HG03196 (cell line): ENCODE data around the gene PTPN22.

Experiments
- ATAC-seq: cut with Tn5 transposase; IDR thresholded peaks from one replicate; pipeline ENCODE4 v1.9.1; 2021; ENCODE audit not compliant: unreplicated experiment

Gene PTPN22

DNA sequence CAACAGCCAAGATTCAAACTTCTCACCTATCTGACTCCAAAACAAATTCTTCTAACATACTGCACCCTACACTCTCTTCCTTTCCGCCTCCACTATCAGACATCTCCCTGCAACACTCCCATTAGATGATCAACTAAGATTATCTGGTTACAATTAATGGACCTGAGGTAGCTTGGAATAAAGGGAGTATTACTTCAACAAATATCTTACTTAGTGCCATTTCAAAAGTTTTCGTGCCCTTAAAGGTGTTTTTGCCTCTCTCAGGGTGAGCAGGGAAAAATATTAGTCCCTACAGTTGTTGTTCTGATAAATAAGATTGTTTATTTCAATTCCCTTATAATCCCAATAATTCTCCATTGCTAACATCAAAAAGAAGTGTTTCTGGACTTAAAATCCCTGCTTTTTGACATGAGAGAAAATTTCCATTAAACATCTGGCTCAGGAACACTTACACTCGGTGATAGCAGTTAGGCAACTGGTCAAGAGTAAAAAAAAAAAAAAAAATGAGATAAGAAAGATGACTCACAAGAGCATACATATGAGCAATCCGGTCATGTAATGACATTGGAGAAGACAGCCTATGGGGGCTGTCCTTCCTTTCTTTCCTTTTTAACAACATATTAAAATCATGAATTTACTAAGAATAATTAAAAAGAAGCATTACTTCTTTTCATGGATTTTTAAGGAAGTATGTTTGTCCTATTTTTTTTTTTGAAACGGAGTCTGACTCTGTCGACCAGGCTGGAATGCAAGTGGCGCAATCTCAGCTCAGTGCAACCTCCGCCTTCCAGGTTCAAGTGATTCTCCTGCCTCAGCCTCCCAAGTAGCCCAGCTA, 66.9 kb downstream of the PTPN22 start:
- ATAC-seq, result no peak

DNA sequence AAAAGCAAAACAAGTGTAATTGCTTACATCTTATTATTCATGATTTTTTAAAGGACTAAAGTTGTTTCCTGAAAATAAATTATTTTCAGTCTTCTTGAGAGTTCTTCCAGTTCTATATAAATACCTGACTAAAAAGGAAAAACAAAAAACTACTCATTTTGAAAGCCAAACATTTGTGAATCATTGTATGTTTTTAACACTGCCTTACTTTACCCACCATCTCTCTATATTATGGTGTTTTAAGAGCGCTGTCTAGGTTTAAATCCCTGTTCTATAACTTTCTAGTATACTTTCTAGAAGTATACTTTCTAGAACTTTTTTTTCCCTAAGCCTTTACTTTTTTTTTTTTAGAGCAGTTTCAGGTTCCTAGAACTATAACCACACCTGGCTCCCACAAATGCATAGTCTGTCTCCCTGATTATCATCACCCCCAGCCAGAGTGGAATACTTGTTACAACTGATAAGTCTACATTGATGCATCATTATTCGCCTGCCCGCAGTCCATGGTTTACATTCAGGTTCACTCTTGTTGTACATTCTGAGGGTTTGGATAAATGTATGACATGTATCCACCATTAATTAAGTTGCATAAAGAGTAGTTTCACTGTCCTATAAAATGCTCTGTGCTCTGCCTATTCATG, 69.0 kb downstream of the PTPN22 start:
- no peak for ATAC-seq

DNA sequence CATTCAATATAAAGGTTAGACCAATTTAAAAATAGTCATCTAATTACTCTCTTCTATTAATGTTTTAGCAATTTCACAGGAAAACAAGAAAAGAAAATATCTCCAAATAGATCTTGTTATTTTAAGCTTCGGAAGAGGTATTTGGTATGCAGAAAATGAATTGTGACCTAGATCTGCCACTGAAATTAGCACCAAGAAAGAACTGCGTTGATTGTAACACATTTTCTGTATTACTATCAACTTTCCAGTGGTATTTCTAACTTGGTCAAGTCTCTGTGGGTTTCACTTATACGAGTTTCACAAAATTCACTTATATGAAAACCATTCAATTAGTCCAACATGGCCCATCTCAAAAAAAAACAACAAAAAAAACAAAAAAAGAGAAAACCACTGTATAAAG, 71.0 kb downstream of the PTPN22 start:
- no peak for ATAC-seq

DNA sequence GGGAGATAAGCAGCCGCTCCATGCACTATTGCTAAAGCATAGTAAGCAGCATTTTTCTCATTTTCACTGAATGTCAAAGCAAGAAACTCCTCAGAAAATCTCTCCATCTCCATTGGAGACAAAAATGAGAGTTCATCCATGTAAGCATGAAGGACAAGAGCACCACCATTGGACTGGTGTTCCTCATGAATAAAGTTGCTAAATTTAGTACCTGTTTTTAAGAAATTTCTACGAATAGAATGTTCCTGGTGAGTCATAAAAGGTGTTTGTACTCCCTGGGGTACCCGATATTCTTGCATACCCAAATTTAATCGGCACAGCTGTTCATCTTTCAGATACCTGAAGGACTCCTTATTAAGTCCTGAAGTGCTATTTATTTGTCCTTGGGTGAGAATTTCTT, 74.0 kb downstream of the PTPN22 start:
- ATAC-seq, result no peak

DNA sequence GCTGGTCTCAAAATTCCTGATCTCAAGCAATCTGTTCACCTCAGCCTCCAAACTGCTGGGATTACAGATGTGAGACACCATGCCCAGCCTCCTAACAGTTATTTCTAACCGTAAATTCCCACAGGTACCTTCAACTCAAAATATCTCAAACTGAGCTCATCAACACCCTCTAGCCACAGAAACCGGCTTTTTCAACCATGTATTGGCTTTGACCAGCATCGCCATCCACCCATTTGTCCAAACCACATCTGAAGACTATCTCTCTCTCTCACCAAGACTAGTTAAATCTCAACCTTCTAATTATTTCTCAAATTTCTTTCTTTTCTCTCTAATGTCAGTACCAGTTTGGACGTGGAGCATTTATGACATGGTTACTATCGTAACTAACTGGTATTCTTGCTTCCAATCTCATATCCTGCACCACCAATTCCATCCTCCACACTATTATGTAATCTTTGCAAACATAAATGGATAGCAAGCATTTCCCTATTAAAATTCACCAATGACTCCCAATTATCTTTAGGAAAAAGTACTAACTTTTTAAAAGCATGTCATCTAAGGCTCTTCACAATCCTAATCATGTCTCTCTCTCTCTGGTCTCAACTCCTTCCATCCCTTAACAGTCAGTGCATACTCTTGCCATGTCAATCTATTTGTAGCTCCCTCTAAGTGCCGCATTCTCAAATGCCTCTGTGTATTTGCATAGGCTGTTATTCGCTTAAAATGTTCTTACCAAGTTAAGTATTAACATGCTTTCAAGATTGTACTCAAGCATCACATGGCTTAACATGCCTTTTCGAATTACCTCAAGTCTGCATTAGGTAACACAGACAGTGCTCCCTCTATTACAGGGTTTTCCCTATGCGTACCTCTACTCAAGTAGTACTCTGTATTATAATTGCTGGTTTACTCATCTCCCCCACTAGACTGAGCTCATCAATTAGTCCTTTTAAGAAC, 77.4 kb downstream of the PTPN22 start:
- peak; percentile 58 for ATAC-seq

DNA sequence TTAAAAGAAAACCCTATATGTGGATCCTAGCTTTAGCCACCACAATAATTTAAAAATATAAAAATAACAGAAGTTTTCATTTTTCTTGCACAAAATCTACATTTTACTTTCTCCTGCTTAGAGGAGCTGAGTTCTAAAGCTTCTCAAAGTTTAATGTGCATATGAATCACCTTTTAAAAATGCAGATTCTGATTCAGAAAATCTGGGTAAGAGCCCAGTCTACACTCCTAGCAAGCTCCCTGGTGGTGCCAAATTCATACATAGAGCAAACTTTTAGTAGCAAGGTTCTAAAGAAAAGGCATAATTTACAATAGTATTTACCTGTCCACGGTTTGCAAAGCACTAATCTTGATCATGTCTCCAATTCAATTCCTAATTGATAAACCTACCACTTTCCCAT, 78.5 kb downstream of the PTPN22 start:
- no peak for ATAC-seq

DNA sequence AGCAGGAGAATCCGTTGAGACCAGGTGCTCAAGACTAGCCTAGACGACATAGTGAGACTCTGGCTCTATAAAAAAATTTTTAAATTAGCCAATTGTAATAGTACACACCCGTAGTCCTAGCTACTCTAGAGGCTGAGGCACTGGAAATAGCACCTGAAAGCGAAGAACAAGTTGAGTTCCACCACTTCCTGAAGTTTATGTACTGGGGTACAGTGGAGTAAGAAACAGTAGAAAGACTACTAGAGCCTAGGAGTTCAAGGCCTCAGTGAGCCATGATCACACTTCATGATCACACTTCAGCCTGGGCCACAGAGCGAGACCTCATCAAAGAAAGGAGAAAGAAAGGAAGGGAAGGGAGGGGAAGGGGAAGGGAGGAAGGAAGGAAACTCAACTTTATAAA, 79.0 kb downstream of the PTPN22 start:
- no peak for ATAC-seq

DNA sequence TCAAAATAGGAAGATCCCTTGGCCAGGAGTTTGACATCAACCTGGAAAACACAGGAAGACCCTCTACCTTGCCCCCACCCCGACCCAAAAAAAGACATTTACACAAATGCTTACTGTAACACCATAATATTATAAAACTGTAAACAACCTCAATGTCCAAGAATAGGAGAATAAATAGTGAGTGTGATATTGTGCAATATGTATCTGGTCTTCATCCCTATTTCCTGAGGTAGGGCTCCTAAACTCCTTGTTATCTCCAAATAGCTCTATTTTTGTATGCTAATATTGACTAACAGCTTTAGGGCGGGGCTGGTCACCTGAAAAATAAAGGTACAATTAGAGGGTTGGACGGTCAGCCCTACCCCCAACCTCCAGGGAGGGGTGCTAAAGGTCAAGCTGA, 82.7 kb downstream of the PTPN22 start:
- ATAC-seq, result no peak

DNA sequence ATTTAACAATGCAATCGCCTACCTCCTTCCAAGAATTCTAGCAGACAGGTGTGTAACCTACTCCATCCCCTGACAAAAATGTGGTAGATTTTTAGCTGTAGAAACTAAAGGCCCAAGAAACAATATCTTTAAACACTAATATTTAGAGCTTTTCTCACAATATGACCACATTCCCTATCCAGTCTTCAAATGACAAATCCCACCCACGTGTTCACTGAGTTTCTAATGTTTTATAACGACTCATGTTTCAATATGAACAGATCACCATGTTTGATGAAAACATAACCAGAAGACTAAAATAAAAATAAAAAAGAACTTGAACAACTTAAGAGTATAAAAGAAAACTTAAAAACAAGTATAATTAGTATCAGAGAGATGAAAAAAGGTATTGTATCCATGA, 83.8 kb downstream of the PTPN22 start:
- no peak for ATAC-seq

DNA sequence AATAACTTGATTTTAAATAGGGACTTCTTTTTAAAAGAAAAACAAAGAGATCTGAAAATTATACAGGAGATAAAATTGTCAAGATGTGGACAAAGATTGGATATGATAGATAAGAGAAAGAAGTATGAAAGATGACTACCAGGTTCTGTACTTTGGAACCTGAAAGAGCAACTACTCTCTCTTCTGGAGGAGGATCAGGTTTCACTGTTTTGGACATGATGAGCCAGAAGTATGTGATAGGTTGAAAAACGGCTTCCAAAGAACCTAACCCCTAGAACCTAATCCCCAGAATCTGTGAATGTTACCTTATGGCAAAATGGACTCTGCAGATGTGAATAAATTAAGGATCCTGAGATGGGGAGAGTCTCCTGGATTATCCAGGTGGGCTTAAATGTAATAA, 85.4 kb downstream of the PTPN22 start:
- ATAC-seq, result no peak

DNA sequence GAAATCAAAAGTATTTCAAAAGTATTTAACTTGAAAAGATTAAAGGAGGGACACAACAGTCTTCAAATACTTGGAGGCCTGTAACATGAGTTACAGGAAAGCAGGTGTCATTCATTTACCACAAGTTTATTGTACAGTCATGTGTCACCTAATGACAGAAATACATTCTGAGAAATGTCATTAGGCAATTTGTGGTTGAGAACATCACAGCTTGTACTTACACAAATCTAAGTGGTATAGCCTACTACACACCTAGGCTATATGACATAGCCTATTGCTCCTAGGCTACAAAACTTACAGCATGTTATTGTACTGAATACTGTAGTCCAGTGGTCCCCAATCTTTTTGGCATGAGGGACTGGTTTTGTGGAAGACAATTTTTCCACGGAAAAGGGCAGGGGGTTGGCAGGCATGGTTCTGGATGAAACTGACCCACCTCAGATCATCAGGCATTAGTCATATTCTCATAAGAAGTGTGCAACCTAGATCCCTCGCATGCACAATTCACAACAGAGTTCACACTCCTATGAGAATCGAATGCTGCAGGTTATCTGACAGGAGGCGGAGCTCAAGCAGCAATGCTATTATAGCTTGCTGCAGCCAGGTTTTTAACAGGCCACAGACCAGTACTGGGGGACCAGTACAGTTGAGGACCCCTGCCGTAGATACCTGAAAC, 87.3 kb downstream of the PTPN22 start:
- ATAC-seq, result peak; percentile 71

DNA sequence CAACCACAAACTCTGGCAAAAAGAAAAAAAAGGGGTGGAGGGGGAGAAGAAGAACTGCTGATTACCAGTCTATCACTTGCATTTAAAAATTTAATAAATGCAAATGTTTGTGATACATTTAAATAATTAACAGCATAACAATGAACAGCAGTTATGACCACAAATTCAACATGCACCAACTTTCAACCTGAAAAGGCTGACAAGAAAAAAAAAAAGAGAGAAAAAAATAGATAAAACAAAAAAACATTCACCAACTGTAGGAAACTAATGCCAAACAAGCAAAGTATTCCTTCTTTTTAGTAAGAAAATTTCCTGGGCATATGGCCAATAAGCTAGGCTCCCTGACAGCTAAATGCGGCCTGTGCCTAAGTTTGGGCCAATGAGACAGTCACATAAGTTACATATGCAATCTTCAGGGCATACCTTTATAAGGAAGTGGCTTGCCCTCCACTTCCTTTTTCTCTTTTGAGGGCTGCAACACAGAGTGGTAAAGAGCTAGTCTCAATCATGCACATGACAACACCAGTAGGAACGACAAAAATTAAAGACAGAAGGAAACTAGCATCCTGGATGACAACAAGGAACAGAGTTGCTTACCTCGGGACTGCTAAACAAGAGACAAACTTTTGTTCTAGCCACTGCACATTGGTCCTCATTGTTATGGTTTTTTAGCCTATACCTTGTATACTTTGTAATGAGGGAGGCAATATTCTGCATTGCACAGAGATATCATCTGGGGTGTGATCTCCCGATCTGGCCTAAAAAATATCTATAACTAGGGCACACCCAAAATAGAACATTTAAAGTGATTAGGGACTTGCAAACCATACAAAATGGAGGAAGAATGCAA, 88.0 kb downstream of the PTPN22 start:
- ATAC-seq, result peak; percentile 82

DNA sequence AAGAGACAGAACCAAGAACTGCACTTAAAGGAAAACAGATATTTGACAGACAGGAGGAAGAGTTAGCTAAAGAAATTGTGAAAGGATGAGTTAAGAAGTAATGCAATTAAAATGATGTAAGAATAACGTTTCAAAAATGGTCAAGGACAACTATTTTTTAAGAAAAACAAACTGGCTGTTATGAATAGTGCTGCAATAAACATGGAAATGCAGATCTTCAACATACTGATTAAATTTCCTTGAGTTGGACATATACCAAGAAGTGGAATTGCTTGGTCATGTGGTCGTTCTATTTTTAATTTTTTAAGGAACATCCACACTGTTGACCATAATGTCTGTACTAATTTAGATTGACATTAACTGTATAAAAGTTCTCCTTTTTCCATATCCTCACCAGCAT, 89.1 kb downstream of the PTPN22 start:
- ATAC-seq, result no peak

DNA sequence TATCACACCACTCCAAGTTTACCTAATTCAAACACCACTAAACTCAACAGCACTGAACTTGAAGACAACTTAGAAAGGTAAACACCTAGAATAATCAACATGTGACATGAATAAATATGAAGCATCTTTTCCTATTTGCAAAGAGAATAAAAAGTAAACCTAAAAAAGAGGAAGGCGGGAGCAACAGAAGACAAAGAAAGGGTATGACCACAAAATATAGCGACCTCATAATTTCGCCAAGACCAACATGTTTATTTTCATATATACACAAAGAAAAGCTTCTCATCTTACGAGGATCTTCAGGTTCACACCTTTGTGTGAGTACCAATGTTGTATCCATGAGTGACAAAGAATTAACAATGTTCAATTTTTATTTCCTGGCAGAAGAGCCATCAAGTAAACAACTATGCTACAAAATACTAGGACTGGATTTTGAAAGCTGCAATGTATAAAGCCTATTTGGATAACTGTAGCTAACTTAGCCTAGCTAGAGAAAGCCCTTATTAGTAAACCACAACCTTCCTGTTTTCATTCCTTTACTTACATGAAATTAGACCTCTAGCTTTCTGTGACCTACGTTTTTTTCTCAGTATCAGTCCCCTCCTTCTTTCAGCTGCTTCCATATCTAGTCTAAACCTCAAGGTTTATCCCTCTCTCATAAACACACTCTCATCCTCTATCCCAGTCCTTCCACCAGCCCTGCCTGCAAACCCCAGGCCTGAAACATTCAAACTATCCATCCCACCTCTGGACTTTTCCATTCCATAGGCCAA, 91.0 kb downstream of the PTPN22 start:
- ATAC-seq, result no peak

DNA sequence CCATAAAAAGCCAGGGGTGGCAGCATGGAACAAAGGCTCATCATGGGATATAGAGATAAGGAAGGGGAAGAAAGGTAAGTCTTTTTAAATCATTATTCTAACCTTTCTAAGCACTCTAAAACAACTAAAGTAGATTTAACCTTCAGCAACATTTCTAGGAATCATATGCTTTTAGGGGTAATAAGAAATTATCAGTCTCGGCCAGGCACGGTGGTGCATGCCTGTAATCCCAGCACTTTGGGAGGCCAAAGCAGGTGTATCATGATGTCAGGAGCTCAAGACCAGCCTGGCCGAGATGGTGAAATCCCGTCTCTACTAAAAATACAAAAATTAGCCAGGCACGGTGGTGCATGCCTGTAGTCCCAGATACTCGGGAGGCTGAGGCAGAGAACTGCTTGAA, 92.0 kb downstream of the PTPN22 start:
- ATAC-seq, result no peak

DNA sequence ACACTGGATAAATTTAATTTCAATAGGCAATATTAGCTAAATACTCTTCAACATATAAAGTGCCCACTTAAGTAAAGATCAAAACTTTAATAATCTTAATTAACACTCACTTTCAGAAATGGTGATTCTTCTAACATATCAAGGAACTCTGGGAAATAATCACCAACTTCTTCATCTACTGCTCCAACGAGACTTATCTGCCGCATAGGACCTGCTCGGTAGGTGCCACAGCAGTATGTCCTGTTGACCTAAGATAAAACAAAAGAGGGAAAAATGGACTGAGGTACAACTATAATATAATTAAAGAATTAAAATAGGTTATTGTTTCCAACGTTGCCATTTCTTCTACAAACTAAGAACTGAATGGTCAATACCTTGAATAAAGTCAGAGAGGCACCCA, 94.0 kb downstream of the PTPN22 start:
- ATAC-seq, result no peak

DNA sequence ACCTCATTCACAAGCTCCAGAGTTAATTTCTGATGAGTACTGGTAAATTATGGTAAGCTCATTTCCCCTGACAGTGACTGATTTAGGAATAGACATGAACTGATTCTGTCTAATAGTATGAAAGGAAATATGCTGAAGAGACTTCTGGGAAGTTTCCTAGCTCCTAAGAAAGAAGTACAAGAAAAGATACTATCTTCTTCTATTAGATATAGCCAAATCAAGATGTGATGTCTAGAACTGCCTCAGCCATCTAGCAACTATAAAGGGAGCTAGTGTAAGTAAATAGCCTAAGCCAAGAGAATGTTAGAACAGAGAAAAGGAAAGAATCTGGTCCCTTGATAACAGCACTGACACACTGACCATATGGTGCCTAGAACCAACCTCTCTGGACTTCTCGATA, 101.5 kb downstream of the PTPN22 start:
- no peak for ATAC-seq

DNA sequence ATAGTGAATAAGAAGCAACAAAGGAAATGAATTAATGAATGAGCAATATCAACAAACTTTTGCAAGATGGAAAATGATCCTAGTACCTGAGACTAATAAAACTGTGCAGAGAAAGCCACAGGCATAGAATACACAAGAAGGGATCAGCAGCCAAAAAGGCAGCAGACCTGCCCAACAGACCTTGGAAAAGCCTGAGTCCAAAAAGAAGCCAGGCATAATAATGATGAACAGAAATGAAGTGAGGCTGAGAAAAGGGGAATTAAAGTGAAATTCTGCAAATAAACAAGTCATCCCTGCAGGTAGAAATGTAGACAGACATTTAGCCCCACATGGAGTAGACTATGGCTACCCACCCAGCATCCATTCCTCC, 101.9 kb downstream of the PTPN22 start:
- ATAC-seq, result no peak

DNA sequence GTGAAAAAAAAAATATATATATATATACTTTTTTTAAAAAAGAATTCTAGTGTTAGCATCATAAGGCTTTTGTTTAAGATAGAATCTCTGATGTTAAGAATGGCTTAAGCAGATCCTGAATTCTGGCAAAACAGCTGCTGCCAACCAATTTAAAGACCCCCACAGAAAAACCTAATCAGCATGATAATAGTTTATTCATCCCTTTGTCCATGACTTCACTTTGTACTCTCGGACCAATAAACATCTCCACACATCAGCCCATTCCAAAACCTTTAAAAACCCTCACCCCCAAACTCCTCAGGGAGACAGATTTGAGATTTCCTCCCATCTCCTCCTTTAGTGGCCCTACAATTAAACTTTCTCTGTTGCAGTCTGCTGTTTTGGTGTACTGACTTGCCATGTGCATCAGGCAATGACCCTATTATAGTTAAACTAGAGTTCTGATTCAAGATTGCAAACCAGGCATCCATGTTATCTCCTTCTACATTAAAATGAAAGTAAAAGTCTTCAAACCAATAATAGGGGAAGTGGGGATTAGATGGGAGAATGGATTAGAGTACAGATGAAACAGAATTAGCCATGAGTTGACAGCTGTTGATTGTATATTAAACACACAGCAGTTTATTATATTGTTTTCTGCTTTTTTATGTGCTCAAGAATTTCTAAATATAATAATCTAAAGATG, 102.5 kb downstream of the PTPN22 start:
- no peak for ATAC-seq
